Measurements from ENCODE around the gene SOD3.

The SOD3 gene

GRCh38 chr4:24800325-24800895 lies 5.0 kb downstream of the SOD3 start:
- Histone ChIP-seq H3K27ac (peak overlapping the region; percentile 62), H3K27me3 (no peaks in the 10 kb centered on the region), H3K36me3 (no peaks in the 10 kb centered on the region; the same call in 1 of the 2 replicates), H4K20me1 (no peaks in the 10 kb centered on the region), H3K9me3 (peaks cover 11% of the 10 kb centered on the region), H3K4me1 (peaks cover 48% of the 10 kb centered on the region), H3K4me2 (peak overlapping the region; percentile 74), H3K9ac (peak overlapping the region; percentile 43; the same call in 1 of the 2 replicates), H3K4me3 (0 out of 2 replicates have a peak overlapping the region, but pooled peaks have one; percentile 12)
- no peak for TF ChIP-seq Cebpa-rat (IDR thresholded peaks at IDR 0.05)

GRCh38 chr4:24801136-24801855 lies 5.9 kb downstream of the SOD3 start:
- TF ChIP-seq Cebpa-rat (IDR thresholded peaks at IDR 0.05): no peak
- H3K9ac ChIP-seq: peak overlapping the region; percentile 43; the same call in 1 of the 2 replicates
- H3K4me1 ChIP-seq: peaks cover 52% of the 10 kb centered on the region
- H4K20me1 ChIP-seq: no peaks in the 10 kb centered on the region
- H3K4me3 ChIP-seq: no peak overlapping the region
- no peaks in the 10 kb centered on the region; the same call in 1 of the 2 replicates for H3K36me3 ChIP-seq
- no peaks in the 10 kb centered on the region for H3K27me3 ChIP-seq
- H3K9me3 ChIP-seq: peaks cover 11% of the 10 kb centered on the region
- peak overlapping the region; percentile 62; the same call in 1 of the 2 replicates for H3K27ac ChIP-seq
- peak overlapping the region; percentile 74 for H3K4me2 ChIP-seq

- Histone ChIP-seq H3K27ac (0 out of 2 replicates have a peak overlapping the region, but pooled peaks have one; percentile 2), H3K4me1 (peaks cover 52% of the 10 kb centered on the region), H3K9ac (no peak overlapping the region), H3K36me3 (peaks cover 5% of the 10 kb centered on the region; the same call in 1 of the 2 replicates), H3K4me3 (no peak overlapping the region), H3K4me2 (peak overlapping the region; percentile 74), H3K9me3 (peaks cover 11% of the 10 kb centered on the region), H4K20me1 (no peaks in the 10 kb centered on the region), H3K27me3 (no peaks in the 10 kb centered on the region)
- TF ChIP-seq Cebpa-rat (IDR thresholded peaks at IDR 0.05): no peak
Measured at GRCh38 chr4:24802648-24803047, 7.3 kb downstream of the SOD3 start.

GRCh38 chr4:24805067-24805466 lies 9.7 kb downstream of the SOD3 start:
- H3K4me3 ChIP-seq: no peak overlapping the region
- no peaks in the 10 kb centered on the region for H3K27me3 ChIP-seq
- H3K4me1 ChIP-seq: peaks cover 38% of the 10 kb centered on the region
- H3K9ac ChIP-seq: no peak overlapping the region
- H3K4me2 ChIP-seq: no peak overlapping the region
- H3K27ac ChIP-seq: no peak overlapping the region
- H3K9me3 ChIP-seq: peaks cover under 1% of the 10 kb centered on the region; the same call in 1 of the 2 replicates
- H4K20me1 ChIP-seq: no peaks in the 10 kb centered on the region
- peaks cover 25% of the 10 kb centered on the region for H3K36me3 ChIP-seq
- TF ChIP-seq Cebpa-rat (IDR thresholded peaks at IDR 0.05): no peak

- Histone ChIP-seq H3K27ac (no peak overlapping the region), H3K4me2 (no peak overlapping the region), H3K9ac (no peak overlapping the region), H3K36me3 (peaks cover 25% of the 10 kb centered on the region), H3K4me3 (no peak overlapping the region), H3K27me3 (no peaks in the 10 kb centered on the region), H3K9me3 (no peaks in the 10 kb centered on the region), H3K4me1 (peaks cover 33% of the 10 kb centered on the region), H4K20me1 (no peaks in the 10 kb centered on the region)
- no peak for TF ChIP-seq Cebpa-rat (IDR thresholded peaks at IDR 0.05)
Measured at GRCh38 chr4:24805566-24805965, 10.2 kb downstream of the SOD3 start.

- no peak for TF ChIP-seq Cebpa-rat (IDR thresholded peaks at IDR 0.05)
- Histone ChIP-seq H3K36me3 (peaks cover 25% of the 10 kb centered on the region), H3K9ac (no peak overlapping the region), H3K4me3 (no peak overlapping the region), H3K27me3 (no peaks in the 10 kb centered on the region), H4K20me1 (no peaks in the 10 kb centered on the region), H3K27ac (no peak overlapping the region), H3K4me1 (peaks cover 24% of the 10 kb centered on the region), H3K9me3 (no peaks in the 10 kb centered on the region), H3K4me2 (no peak overlapping the region)
Measured at GRCh38 chr4:24806206-24806990, 11.0 kb downstream of the SOD3 start.

- Histone ChIP-seq H3K4me3 (no peak overlapping the region), H3K27me3 (no peaks in the 10 kb centered on the region), H3K36me3 (peaks cover 35% of the 10 kb centered on the region), H4K20me1 (no peaks in the 10 kb centered on the region), H3K4me1 (peaks cover 12% of the 10 kb centered on the region), H3K9me3 (no peaks in the 10 kb centered on the region), H3K27ac (no peak overlapping the region), H3K9ac (no peak overlapping the region), H3K4me2 (no peak overlapping the region)
- TF ChIP-seq Cebpa-rat (IDR thresholded peaks at IDR 0.05): no peak
Measured at GRCh38 chr4:24807611-24808010, 12.2 kb downstream of the SOD3 start.

- Histone ChIP-seq H3K36me3 (peaks cover 40% of the 10 kb centered on the region), H4K20me1 (no peaks in the 10 kb centered on the region), H3K4me3 (no peak overlapping the region), H3K4me1 (peaks cover 6% of the 10 kb centered on the region), H3K9me3 (no peaks in the 10 kb centered on the region), H3K27ac (no peak overlapping the region), H3K4me2 (no peak overlapping the region), H3K27me3 (no peaks in the 10 kb centered on the region), H3K9ac (no peak overlapping the region)
- no peak for TF ChIP-seq Cebpa-rat (IDR thresholded peaks at IDR 0.05)
Measured at GRCh38 chr4:24808261-24808660, 12.9 kb downstream of the SOD3 start.

- H3K4me3 ChIP-seq: no peak overlapping the region
- H3K4me1 ChIP-seq: 0 out of 2 replicates have a peak, but pooled peaks cover 4% of the 10 kb centered on the region
- no peak for TF ChIP-seq Cebpa-rat (IDR thresholded peaks at IDR 0.05)
Measured at GRCh38 chr4:24808955-24809354, 13.6 kb downstream of the SOD3 start.

More at GRCh38 chr4:24808955-24809354, 13.6 kb downstream of the SOD3 start:
- Histone ChIP-seq H3K27me3 (no peaks in the 10 kb centered on the region), H3K36me3 (peaks cover 40% of the 10 kb centered on the region), H4K20me1 (no peaks in the 10 kb centered on the region), H3K4me2 (no peak overlapping the region), H3K9me3 (no peaks in the 10 kb centered on the region), H3K9ac (no peak overlapping the region), H3K27ac (no peak overlapping the region)

Data from BLaER1 (cell line).